H1 (cell line): Measurements from ENCODE around the gene EPS8L1. TPM values are rescaled to one million over a fixed set of nuclear protein-coding genes. Genes with fewer than 3 reads are reported as not detected.

Experiments
- CTCF ChIP-seq, 3 experiments: IDR thresholded peaks; 1 replicate in 2 of 3; 2 replicates in 1 of 3; pipeline versions ENCODE4 v1.5.1 to v1.6.1; 2011; ENCODE audit warnings: low read length in 3 of 3, mild to moderate bottlenecking in 3 of 3, inconsistent platforms in 2 of 3, low read depth in 1 of 3, moderate library complexity in 1 of 3; ENCODE audit not compliant: insufficient read depth in 1 of 3; ENCODE audit errors: control extremely low read depth in 1 of 3
- SP4 ChIP-seq: IDR thresholded peaks from 2 replicates; pipeline ENCODE4 v1.6.1; 2012; ENCODE audit warnings: low read length, inconsistent platforms
- USF2 ChIP-seq: IDR thresholded peaks from 2 replicates; pipeline ENCODE4 v1.6.1; 2011; ENCODE audit warnings: low read length, improper control_type of control experiment
- polyA plus RNA-seq, 7 experiments: library from polyadenylated mRNA; depleted of rRNA in 3 of 7; stranded (reverse) in 5 of 7; unstranded in 2 of 7; fragments of >200 nt in 5 of 7; fragments of 200-250 nt in 2 of 7; gene quantifications; 1 replicate in 5 of 7; 2 replicates in 1 of 7; 4 replicates in 1 of 7; pipeline versions ENCODE4 v1.2.1 to v1.2.3, GENCODE V29; 2011 to 2013; ENCODE audit warnings: missing spikeins in 2 of 7, mixed read lengths in 2 of 7
- total RNA-seq: library from RNA; stranded (reverse); fragmentation: NEBNext Ultra II Directional; extraction: Animal tissue kit (Norgen Biotek cat#: 25700); gene quantifications from 2 replicates; pipeline ENCODE4 v1.2.1, GENCODE V29; 2021

The EPS8L1 gene
- total and polyA plus RNA-seq, 2 of the 8 experiments (the other 6 are each of a cell fraction or from before 2014, with no cell fraction given), result 19.8 to 30.2 TPM

GRCh38 chr19:55027472-55028337 lies 48.0 kb upstream of the EPS8L1 start (continued):
- TF ChIP-seq CTCF (IDR thresholded peaks at IDR 0.05; ENCODE audit: control extremely low read depth in 1 of 3, insufficient read depth in 1 of 3, low read depth in 1 of 3, low read length in 3 of 3) (no peak), SP4 (no peak), USF2 (no peak)
- TF ChIP-seq, all 59 proteins: peak for 0
